ENCODE data around the gene ADD3. TPM values are rescaled to one million over a fixed set of nuclear protein-coding genes. Genes with fewer than 3 reads are reported as not detected.

ADD3 gene
- total and polyA plus RNA-seq, 10 of the 15 experiments (the other 5 are each of a cell fraction or from before 2014, with no cell fraction given), result 27.3 to 129 (median 67.8) TPM

GRCh38 chr10:110077436-110078130 is 69.8 kb downstream of the ADD3 start:
- no peaks in the 10 kb centered on the region for H3K27me3 ChIP-seq (replicated peaks in 1 of 2; ENCODE audit: control insufficient read depth in 2 of 2, insufficient read depth in 2 of 2, low read length in 1 of 2)
- H3K4me2 ChIP-seq (ENCODE audit: control insufficient read depth, insufficient read depth), result peak overlapping the region; percentile 85
- TF ChIP-seq ZNF687 (IDR thresholded peaks at IDR 0.05), result 0 out of 2 replicates have a peak, but pooled peaks have one; percentile 13
- TF ChIP-seq ZBTB4 (CRISPR knock-in tag; IDR thresholded peaks at IDR 0.05), result no peak
- TF ChIP-seq ZNF384 (IDR thresholded peaks at IDR 0.05; ENCODE audit: borderline replicate concordance, low read depth, low read length), result 0 out of 2 replicates have a peak, but pooled peaks have one; percentile 24
- ATAC-seq, result peak; percentile 52
- no peaks in the 10 kb centered on the region for H4K20me1 ChIP-seq (ENCODE audit: control insufficient read depth, insufficient read depth)
- TSS peak; percentile 65 for BruUV-seq (replicated peaks)
- intact Hi-C loops (cut with micrococcal nuclease; ENCODE audit: unreplicated experiment) (loop anchor here (2.0 to 5.0 kb wide), 2 partner anchors 71 to 790 kb away; partner anchors contain the start of gene ADD3), in situ Hi-C loops (cut with MboI) (no loop called here)
- peak overlapping the region; percentile 43 for H3K4me3 ChIP-seq
- ChIA-PET SMC1A (ENCODE audit: uncharacterized antibody, unreplicated experiment) (interaction anchor here (0.6 to 12.9 kb wide), 29 partner anchors 9 to 193 kb away, joined by 3 to 172 read pairs (median 4); partner anchors contain the start of gene ADD3), POLR2A (interaction anchor here (0.7 to 3.1 kb wide), 8 partner anchors 8 to 70 kb away, joined by 3 to 27 read pairs (median 4); partner anchors contain the start of gene ADD3), RAD21 (ENCODE audit: unreplicated experiment) (interaction anchor here (1.0 to 10.2 kb wide), 15 partner anchors 7 to 193 kb away, joined by 3 to 128 read pairs (median 5); partner anchors contain the start of gene ADD3), CTCF (interaction anchor here (0.8 to 3.6 kb wide), 19 partner anchors 8 to 193 kb away, joined by 3 to 13 read pairs (median 4); no protein-coding TSS in a partner anchor)
- peaks cover 61% of the 10 kb centered on the region for H3K79me2 ChIP-seq (ENCODE audit: control insufficient read depth, insufficient read depth, low read length)
- H3K9ac ChIP-seq (ENCODE audit: control insufficient read depth, insufficient read depth, low read length), result peak overlapping the region; percentile 61
- H2AFZ ChIP-seq (ENCODE audit: control insufficient read depth, low read depth, low read length), result no peak overlapping the region; the same call in 1 of the 2 replicates
- peak overlapping the region; percentile 87 for H3K27ac ChIP-seq (ENCODE audit: control insufficient read depth, insufficient read depth)
- H3K4me1 ChIP-seq (ENCODE audit: control insufficient read depth, insufficient read depth, low read length), result peaks cover 30% of the 10 kb centered on the region
- H3K36me3 ChIP-seq (ENCODE audit: control insufficient read depth in 2 of 2, insufficient read depth in 2 of 2, low read length in 1 of 2), result no peaks in the 10 kb centered on the region
- no peak for FAIRE-seq
- DNase-seq (ENCODE audit: low read depth, low spot score), result no peak
- WGBS (ENCODE audit: insufficient coverage, insufficient replicate concordance, low lambda C conversion rate, missing lambda C conversion rate), result 74% methylated on average over 5 of the region's 5 CpGs
- H3K9me3 ChIP-seq (replicated peaks; ENCODE audit: control insufficient read depth, insufficient read depth, low read length), result no peaks in the 10 kb centered on the region; the same call in 2 of the 3 replicates

All from GM12878 (cell line).